NCI-H2029 (cell line): ENCODE results near the gene CDK18.

Experiments
- DNase-seq: peaks from one replicate; lab custom pipeline; 2025; lab: John Stamatoyannopoulos, UW

CDK18 gene

DNA sequence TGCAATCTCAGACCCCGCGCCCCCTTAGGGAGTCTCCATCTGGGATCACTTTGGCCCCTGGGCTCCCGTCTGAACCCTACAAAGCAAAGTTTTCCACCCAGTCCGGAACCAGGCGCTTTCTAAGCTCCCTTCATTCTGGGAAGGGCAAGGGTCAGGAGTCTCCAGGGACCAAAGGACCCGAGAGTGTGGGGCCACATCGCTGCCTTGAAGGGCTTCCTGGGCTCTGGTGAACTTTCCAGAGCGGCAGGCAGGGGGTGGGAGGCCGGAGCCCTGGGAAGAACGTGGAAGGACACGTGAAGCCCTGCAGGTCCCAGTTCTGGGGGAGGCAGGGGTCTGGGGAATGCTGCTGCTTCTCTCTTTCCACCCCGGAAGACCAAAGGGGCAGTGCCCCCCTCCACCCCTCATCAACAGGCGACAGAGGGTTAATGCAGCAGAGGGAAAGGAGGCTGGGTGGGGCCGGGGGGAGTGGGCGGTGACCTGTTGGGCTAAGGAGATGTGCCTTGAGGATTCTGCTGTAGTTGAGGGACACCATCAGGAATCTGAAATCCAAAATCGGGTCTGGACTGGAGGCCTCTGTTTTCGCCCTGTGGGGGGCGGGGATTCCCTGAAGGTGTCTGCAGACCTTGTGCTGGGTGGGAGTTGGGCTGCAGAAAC is 734 bp downstream of the CDK18 start:
- no peak for DNase-seq

DNA sequence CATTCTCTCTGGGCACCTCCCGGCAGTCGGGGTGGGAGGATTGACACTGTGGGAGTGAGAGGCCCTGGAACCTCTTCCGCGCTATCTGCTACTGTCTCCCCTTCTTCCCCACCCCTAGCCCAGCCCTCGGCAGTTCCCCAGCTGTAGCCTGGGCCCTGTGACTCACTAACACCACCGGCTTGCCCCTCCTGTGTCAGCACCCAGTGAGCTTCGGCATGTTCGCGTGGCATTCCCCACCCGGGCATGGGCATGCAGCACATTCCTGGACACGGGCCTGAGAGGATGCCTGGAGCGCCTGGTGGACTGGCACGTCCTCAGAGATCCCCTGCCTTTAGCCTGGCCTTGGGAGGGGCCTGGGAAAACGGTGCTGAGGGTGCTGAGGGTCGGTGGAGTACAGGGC is 1.3 kb downstream of the CDK18 start:
- DNase-seq = no peak

DNA sequence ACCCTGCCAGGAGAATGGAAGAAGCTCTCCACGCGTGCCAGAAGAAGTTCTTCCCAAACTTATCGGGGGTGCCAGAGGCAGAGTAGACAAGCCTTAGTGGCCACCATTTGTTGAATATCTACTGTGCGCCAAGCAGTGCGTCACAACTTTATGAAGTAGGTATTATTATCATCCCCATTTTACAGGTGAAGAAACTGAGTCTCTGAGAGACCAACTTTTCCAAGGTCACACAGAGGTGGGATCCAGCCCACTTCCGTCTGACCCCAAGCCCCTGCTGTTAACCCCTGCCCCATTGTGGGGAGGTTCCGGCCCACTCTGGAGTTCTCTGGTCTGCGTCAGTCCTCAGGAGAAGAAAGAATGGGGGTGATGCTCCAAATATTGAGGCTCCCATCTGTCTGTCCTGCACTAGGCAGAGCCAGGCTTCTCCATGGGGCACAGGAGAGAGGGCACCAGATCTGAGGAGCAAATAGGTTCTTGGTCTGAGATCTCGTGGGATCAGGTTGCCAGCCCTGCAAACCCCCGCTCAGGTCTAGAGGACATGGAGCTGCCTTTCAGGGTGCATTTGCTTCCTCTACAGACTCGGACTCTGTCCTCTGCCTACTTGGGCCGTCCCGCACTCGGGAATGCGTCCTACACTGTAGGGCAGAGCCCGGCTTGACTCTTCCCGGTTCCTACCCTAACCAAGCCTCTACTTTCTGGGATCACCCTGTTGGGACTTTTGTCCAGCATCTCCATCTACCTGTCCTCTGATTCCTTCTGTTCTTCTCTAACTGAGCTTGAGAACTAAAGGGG is 2.1 kb downstream of the CDK18 start:
- DNase-seq = no peak

DNA sequence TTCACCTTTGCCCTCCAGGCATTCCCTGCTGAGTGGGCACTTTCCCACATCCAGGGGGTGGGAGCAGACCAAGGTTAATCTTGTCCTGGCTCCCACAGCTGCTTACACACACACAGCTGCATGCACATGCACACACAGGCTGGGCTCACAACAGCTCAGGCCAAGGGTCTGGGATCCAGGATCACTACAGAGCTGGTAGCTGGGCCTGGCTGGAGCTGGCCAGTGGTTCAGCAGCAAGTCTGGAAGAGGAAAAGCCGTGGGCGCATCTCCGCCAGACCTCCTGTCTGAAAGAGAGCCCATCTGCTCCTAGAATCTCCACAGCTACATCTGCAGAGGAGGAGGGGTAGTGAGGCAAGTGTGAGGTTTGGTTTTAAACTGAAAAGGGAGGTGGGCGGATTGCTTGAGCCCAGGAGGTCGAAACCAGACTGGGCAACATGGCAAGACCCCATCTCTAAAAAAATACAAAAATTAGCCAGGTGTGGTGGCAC is 3.8 kb downstream of the CDK18 start:
- DNase-seq = no peak

DNA sequence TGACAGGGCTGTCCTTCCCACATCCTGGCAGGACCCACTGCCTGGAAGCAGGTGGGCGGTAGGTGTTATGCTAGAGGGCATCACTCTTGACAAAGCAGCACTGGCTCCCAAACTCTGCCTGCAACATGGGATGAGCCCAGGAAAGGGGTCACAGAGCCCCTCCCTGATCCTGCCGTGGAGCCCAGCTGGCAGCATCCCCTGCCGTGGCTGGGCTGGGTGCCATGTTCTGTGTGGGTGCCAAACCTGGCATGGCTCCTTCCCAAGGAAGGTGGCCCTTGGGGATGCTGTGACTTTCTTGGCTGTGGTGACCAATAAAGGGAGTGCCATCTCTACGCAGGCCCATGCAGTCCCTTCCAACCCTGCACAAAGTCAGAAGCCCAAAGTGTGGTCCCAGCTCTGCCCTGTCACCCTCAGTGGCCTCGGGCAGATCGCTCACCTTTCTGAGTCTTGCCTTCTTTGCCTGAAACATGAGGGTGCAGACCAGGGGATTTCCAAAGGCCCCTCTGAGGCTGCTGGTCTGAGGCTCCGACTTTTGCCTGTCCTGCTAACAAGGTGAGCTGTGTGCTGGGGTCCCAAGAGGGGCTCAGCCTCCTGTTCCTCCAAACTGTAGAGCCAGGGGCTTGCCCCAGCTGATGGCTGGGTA is 6.0 kb downstream of the CDK18 start:
- DNase-seq = no peak

DNA sequence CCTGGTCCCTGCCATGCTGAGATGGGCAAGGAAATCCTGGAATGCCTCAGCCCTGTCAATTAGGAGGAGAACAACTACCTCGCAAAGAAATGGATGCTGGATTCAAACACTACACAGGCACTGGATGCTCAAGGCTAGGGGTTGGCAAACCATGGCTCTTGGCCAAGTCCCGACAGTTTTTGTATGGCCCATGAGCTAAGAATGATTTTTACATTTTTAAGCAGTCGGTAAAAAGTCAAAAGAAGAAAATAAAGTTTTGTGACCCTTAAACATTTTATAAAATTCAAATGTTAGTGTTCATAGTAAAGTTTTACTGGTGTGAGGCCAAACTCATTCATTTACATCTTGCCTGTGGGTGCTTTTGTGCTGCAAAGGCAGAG is 6.5 kb downstream of the CDK18 start:
- DNase-seq = no peak

DNA sequence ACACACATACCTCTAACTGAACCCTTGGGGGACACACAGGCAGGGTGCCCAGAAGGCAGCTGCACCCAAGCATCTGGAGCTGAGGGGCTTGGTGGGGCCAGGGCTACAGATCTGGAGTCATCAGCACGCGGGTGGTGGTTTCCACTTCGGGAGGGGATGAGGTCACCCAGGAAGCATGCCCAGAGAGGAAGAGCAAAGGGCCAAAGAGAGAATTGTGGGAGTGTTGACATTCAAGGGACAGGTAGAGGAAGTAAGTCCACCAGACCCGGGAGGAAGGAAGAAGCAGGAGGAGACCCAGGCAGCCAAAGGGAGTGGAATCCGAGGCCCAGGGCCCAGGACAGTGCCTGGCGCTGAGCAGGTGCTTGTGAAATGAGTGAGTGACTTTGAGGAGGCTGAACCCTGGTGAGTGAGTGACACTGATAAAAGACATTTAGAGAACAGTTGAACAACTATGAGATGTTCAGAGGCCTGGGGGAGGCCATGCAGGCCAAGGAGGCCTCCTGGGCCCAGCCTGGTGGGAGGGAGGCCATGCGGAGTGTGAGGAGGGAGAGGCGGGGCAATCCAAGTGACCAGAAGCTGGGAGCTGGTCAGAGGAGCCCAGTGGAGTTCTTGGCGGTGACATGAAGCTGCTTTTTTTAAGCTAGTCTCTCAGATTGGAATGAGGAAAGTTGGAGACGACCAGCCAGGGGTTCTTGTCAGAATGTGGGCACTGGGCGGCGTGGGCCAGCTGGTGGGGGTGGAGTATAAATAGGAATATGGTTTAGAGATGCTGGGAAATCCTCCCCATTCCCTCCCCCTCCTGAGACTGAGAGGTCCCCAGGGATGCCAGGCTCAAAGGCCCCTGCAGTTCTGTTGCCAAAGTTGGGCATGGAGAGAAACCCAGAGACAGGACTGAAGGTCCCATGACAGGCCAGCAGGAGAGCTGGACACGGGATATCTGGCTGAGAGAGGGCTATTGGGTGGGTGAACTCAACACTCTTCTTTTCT is 7.9 kb downstream of the CDK18 start:
- peak; percentile 22 for DNase-seq

DNA sequence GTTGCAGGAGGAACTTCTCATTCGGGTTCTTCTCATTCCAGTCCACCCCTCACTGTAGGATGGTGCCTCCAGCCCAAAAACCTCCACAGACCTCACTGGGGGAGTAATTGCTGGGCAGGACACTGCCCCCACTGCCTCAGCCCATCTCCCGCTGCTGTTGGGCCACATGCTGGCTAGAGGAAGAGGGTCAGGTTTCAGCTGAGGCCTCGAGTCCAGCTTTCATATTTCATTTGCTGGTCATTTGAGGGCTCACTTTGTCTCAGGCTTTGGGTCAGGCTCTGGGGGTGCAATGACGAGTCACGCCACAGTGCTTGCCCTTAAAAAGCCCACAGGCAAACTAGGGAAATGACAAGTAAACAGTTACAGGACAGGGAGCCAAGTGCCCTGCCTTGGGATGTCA is 9.3 kb downstream of the CDK18 start:
- no peak for DNase-seq

DNA sequence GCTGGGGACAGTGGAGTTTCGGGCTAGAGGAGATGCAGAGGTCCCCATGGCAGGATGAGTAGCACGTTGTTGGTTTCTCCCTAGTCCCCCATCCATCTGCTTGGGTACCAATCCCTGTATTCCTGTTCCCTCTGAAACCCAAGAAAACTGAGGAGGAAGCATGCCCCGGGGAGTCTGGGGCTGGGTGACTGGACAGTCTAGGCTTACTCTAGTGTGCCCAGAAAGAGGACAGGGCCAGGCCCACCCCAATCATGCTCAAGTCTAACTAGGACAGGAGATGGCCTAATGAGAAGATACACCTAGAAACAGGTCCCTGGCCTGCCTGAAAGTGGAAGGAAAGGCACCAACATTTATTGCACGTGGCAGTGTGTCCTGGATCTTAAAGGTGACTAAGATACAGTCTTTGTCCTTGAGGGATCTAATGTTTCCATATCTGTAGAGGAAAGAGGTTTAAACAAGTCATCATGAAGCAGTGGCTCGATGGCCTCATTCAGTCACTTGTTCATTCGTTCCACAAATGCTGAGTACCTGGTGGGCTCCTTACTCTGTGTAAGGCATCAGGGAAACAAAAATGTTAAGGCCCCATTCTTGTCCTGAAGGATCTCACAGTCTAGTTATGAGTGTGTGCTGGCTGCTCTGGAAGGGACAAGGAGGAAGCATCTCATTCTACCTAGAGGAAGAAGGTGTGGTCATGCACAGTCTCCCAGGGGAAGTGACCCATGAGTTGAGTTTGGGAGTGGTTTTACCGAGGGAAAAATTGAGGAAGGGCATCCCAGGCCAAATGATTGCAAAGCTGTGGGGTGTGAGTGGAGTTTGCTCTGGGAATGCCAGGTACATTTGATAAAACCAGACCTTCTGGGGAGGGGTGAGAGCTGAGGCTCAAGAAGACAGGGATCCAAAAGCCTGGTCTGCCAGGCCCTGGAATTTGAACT is 10.0 kb downstream of the CDK18 start:
- DNase-seq = no peak

DNA sequence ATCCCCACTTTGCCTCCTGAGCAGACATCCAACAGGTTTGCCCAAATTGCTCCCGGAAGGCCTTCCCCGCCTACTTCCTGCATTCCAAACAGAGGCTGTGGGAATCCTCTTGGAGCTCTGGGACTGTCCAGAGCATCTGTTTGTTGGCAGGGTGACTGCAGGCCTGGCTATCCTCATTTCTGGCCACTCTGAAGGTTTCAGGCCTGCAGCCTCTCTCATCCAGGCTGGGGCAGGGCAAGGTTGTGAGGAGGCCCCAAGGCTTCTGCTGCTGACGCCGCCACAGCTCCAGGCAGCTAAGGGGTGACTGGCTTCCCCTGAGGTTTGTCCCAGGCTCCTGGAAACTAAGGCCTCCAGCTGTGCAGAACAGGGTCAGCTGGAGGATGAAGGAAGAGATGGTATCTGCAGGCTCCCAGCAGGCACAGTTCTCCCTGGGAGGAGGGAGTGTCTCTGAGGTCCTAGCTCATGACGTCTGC is 11.3 kb downstream of the CDK18 start:
- DNase-seq = no peak

DNA sequence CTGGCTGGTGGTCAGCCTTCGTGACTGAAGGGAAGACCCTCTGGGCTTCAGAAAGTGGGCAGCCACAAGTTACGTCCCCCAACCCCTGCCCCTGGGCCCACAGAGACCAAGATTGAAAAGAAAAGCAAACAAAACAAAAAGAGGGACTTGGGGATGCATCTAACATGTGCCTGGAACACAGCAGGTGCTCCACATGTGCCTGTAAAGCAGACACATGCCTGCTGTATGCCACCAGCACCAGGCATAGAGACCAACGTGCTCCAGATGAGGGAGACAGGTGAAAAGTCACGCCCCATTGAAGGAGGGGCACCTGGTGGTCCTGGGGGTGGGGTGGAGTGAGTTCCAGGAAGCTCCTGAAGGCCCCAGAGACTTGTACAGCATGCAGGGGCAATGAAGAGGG is 11.9 kb downstream of the CDK18 start:
- no peak for DNase-seq

DNA sequence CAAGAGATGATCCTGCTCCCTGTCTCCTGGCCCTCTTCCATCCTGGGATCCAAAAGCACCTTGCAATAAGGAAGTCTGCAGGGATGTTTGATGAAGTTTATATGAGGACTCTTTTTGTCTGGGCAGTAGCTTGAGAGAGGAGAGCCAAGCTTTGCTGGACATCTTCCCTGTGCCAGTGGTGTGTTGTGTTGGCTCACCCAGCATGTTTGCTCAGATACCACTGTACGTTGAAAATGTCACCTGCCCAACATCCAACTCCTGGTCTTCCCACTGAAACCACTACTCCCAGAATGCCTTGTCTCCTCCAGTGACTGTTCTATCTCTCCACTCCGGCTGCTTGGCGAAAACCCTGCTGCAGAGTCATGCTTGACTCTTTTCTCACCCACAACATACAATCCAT is 12.8 kb downstream of the CDK18 start:
- DNase-seq = no peak

DNA sequence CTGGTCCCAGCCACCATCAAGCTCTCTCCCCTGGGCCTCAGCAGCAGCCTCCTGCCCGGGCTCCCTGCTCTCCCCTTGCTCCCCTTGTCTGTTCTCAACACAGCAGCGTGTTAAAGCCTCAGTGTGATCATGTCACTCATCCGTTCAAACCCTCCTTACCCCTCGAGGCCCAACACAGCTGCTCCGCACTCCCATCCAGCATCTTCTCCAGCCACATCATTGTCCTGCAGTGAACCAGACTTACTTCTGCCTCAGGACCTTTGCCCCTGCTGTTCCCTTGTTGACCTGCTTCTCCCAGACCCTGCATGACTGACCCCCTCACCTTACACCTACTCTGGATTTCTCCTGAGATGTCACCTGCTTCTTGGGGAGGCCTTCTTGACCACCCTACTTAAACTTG is 13.3 kb downstream of the CDK18 start:
- DNase-seq = no peak

DNA sequence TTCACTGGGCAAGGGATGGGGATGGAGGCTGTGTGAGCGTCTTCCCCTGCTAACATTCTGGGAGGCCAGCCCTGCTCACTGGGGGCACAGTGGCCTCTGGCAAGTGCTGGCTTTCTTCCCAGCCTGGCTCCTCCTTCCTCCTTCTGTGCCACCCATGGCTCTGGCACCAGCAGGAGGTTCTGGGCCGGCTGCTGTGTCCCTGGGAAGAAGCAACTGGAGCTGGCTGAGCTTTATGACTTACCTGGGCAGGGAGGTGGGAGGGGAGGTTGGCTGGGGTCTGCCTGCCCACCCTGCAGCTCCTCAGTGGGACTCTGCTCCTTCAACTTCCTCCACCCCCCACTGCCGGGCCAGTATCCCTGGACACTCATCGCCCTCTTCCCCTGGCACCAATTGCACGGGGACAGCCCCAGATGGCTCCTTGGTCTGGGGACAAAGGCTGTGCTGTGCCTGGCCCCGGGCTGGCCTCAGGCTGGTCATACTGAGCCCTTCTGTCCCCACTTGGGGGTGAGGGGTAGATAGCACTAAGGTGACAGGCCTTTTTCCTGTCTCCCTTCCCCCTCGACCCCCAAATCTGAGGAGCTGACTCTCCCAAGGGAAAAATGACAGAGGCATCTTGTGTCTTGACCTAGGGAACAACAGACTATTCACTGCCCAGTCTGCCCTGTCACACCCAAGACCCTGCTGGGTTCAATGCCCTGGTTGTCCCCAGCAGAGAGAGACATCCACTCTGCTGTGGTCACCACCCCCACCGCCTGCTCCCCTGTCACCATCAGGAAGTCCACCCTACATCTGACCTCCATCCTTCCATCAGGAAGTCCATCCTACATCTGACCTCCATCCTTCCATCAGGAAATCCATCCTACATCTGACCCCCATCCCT is 14.4 kb downstream of the CDK18 start:
- no peak for DNase-seq

DNA sequence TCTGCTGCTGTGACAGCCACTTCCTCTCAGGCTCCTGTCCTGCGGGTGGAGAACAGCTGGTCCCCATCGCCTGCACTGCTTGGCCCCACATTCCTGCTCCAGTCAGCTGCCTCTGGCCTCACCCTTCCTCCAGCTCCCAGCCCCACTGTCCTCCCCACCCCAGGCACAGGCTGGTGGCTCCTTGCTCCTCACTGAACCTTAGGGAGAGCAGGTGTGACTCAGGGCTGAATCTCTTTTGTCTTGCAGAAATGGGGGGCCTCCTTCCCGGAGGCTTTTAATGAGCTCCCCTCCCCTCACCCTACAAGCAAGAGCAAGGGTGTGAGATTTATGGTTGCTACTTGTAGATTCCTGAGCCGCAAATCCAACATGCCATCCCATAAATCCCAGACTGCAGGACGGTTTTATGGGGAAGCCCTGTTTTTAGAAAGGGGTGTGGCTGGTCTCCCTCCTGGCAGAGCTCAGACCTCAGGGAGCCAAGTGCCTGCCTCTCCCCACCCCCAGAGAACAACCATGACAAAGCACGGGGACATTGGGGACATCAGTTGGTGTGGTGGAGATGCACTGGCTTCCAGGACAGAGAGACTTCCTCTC is 15.2 kb downstream of the CDK18 start:
- DNase-seq = no peak

DNA sequence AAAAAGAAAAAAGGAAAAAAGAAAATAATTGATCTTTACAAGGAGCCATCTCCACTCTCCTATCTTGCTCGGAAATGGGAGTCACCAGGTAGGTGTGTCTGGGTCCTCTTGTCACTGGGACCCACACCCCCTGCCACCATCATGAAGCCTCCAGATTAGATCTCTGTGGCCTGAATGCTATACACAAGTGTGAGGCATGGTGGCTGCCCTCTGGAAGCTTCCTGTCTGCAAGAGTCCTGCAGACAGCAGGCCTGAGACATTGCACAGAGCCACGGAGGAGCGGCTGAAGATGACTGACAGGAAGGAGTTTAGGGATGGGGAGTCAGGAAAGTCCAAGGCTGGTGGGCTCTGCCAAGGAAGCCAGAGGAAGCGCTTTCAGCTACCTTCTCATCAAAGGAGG is 16.2 kb downstream of the CDK18 start:
- no peak for DNase-seq

DNA sequence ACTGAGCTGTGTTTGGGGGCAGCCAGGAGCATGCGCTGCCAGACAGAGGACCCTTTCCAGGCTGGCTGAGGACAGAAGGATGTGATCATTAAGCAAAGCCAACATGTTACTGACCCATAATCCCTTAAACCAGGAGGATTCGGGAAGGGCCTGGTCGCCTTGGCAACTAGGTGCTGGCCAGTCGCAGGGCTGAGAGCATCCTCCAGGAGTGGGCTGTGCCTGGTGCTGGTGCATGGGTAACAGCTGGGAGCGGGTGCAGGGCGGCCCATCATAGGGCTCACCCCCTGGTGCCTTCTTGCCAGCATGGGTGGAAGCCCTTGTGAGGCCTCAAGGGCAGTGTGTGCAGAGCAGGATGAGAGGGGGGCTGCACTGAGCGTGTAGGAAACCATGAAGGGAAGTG is 17.2 kb downstream of the CDK18 start:
- DNase-seq = no peak

DNA sequence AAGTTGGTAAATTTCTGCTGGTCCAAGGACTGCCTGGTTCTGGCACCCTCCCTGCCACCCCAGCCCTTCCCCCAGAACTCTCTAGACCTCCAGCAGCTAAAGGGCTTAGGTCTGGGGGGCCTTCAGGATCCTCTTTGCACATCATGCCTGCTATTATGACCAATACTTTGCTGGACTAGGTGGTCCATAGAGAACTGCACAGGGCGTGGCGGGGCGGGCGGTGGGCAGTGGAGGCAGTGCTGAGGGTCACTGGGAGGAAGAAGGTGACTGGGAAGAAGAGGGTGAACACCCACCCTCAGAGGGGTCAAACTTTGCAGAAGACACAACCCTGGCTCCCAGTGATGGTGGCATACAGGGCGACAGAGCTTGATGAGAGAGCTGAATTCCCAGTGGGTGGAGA is 18.2 kb downstream of the CDK18 start:
- no peak for DNase-seq

DNA sequence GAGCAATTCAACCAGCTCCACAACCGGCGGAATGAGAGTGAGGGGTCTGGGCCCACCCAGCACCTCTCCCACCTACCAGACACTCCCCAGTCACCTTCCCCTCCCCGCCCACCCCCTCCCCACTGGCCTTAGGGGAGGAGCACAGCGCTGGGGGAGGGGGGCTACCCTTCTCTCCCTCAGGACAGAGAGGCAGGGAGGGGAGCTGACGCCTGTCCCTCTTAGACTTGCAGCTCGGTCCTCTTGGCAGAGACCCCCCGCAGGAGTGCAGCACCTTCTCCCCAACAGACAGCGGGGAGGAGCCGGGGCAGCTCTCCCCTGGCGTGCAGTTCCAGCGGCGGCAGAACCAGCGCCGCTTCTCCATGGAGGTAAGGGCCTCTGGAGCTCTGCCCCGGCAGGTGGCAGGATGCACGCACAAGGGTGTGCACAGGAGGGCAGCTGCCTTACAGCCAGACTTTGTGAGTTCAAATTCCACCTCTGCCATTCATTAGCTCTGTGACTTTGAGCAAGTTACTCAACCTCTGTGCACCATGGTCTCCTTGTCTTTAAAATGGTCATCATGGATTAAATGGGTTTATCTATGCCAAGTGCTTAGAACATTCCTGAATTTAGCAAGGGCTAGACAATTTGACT is 18.9 kb downstream of the CDK18 start:
- DNase-seq = no peak
